NCI-H2029 (cell line): ENCODE data around the gene SEC24B.
"Not testable (repeated sequence)": the region's sequence is repeated elsewhere in the genome, so short reads cannot be mapped to it uniquely, and the experiment has no call there.

Experiments
- DNase-seq: peaks from one replicate; lab custom pipeline; 2025; lab: John Stamatoyannopoulos, UW

Gene SEC24B

DNA sequence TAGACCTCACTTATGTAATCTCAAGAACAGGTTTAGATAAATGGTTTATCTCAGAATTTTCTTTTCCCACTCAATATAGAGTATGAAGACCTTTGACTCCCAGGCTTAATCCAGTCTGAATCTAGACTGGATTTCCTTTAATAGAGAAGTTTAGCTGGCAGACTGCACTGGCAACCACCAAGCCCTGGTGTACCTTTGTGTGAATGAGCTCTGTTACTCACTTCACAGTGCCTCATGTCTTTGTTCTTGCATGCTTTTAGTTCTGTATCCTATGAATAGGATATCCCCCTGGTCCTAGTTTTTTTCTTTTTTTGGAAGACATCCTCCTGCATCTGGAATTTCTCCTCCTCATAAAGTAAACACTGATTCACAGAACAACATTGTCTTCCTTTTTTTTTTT, 73.3 kb downstream of the SEC24B start:
- no peak for DNase-seq

DNA sequence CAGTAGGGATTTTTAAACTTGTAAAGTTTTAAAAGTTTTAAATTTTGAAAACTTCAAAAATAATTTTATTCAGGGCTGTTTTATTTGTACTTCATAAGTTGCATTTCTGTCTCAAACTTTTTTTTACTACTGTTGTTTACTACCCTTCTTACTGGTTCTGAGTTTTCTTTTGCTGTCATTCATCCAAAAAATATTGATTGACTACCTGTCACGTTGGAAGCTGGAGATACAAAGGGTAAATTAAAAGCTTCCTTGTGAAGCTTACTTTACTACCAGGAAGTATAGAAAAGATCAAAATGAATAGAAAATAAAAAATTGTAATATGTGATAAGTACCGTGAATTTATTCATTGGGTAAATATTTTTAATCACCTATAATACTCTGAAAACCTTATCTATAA, 77.1 kb downstream of the SEC24B start:
- DNase-seq = no peak

- DNase-seq = no peak
These were observed 77.8 kb downstream of the SEC24B start for GRCh38 chr4:109511414-109511813.

DNA sequence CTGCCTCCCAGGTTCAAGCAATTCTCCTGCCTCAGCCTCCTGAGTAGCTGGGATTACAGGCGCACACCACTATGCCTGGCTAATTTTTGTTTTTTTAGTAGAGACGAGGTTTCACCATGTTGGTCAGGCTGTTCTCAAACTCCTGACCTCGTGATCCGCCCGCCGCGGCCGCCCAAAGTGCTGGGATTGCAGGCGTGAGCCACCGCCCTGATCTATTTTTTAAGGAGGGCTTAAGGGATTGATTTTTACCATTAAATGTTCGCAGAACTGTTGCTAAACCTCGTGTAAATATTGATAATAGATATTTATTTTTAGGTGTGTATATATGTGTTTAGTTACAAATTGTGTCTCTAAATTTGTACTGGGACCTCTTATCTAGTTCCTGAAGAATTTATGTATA, 79.8 kb downstream of the SEC24B start:
- not testable (repeated sequence) for DNase-seq

DNA sequence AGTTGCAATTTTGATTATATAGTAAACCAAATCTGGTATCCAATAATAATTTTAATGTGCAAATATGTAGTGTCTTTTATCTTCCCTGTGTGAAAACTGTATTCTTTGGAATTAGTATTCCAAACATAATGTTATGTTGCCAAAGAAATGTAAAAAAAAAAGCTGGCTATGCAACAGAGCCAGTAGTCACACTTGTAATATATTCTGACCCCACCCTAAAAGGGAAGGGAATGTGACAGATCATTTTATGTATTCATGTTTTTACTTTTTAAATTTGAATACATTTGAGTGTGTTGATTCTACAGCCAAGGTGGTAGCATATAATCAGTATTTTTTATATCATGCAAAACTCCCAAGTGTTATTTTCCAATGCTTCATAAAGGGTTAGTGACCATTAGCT, 98.6 kb downstream of the SEC24B start:
- no peak for DNase-seq

DNA sequence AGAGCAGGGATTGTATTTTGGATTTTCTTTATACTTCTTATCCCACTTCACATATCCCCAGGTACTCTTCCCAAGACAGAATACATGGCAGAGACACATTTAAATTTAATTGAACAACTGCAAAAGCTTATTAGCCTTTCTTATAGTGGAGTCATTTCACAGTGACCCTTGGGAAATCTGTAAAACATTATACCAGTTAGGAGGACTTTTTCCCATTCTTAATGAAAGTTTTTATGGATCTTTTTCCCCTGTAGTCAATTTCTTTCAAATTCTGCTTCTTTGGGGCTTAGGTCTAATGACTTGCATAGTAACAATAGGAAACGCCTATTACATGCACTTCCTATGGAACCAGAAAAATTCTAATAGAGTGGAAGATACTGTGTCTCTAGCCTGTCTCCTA, 111.8 kb downstream of the SEC24B start:
- no peak for DNase-seq

DNA sequence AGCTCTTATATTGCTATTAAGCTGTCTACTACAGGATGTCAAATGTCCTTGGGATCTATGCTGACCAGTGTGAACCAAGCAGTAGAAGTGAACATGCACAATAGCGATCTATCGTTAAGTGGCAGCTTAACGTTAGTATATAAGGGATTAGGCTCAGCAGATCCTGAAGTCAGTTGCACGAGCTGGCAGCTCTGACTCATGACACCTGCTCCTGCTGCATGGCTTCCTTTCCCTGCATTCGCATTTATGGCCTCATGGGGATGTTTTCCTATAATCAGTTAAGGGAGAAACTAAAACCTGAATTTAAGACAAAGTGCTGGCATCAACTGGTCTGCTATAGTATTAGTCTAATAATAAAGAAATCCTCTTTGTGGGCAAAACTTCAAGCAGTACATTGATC, 113.8 kb downstream of the SEC24B start:
- no peak for DNase-seq

GRCh38 chr4:109548655-109549054, 115.0 kb downstream of the SEC24B start:
- no peak for DNase-seq

- no peak for DNase-seq
These were observed 118.6 kb downstream of the SEC24B start for GRCh38 chr4:109552237-109552636.

GRCh38 chr4:109553130-109553529, 119.5 kb downstream of the SEC24B start:
- no peak for DNase-seq

- no peak for DNase-seq
These were observed 121.4 kb downstream of the SEC24B start for GRCh38 chr4:109554971-109555370.

DNA sequence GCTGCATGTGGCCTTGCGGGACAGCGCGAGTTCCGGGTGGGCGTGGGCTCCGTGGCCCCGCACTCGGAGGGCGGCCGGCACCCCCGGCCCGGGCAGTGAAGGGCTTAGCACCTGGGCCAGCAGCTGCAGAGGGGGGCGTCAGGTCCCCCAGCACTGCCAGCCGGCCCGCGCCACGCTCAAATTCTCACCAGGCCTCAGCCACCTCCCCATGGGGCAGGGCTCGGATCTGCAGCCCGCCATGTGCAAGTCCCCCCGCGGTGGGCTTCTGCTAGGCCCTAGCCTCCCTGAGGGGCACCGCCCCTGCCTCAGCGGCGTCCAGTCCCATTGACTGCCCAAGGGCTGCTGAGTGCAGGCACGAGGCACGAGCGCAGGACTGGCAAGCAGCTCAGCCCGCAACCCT, 123.8 kb downstream of the SEC24B start:
- DNase-seq = no peak

GRCh38 chr4:109558095-109558494, 124.5 kb downstream of the SEC24B start:
- not testable (repeated sequence) for DNase-seq

GRCh38 chr4:109559625-109559982, 126.0 kb downstream of the SEC24B start:
- DNase-seq = no peak

DNA sequence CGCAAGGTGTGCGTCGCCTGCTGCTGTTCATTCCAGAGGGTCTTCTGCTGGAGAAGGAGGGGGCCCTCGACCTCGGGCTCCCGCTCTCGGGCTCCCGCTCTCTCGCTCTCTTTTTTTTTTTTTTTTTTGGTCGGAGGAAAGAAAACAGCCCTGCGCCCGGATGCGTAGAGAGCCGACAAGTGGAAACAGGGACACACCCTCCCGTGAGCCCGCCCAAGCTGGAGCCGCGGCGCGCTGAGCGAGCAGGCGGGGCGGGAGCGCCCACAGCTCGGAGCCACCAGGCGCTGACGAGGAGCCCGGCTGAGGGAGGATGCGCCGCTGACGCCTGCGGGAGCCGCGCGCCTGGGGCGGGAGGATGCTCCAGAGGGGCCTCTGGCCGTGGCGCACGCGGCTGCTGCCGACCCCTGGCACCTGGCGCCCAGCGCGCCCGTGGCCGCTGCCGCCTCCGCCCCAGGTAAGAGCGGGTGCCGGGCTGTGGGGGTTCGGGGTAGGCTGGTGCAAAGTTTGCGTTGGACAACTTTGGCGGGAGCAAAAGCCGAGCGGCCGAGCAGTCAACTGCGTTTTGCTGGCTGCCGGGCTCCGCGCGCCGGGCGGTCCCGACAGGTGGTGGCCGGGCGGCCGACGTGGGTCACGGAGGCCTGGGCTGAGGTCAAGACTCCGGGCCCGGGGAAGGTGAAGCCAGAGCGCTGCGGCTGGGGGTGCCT, 126.5 kb downstream of the SEC24B start, which contains the start of gene MCUB:
Gene MCUB, plus strand, starts transcription at position 264 of the 704 bp plus-strand sequence. Its CDS starts 92 bp downstream, at position 356.
- DNase-seq = peak; percentile 49

DNA sequence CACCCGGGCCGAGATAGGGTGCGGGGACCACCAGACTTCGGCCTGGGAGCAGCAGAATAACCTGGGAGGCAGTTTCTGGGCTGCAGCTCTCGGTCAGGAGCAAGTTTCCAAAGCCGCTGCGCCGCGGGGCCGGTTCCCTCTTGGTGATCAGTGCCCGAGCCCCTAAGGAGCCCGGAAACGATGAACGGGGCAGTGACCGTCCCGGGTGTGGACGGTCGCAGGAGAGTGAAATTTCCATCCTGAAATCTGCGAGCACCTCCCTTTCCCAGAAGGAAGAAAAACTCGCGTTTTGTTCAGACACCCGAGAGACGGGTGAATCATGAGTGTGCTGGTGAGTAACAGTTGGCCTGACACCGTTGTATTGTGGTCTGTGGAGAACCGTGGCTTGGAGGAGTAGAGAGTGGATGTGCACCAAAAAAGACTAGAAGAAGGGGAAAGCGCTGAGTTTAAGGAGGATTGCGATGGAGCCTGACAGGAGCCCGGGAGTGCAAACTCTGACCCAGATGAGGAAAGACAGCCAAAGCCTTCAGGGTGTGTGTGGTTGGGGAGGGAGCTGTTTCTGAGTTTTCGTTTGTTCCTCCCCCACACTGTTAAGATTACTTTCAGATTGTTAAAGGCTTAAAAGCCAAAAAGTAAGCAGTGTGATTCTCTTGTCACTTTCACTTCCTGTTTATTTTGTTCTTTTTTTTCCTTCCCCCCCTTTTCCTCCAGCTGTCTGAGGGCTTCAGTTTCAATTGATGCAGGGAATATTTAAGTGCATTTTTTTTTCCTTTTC, 127.3 kb downstream of the SEC24B start:
- no peak for DNase-seq

GRCh38 chr4:109562457-109563239, 129.0 kb downstream of the SEC24B start:
- DNase-seq = no peak

- DNase-seq = no peak
These were observed 137.9 kb downstream of the SEC24B start for GRCh38 chr4:109571494-109571893.

GRCh38 chr4:109572154-109572553, 138.5 kb downstream of the SEC24B start:
- no peak for DNase-seq

DNA sequence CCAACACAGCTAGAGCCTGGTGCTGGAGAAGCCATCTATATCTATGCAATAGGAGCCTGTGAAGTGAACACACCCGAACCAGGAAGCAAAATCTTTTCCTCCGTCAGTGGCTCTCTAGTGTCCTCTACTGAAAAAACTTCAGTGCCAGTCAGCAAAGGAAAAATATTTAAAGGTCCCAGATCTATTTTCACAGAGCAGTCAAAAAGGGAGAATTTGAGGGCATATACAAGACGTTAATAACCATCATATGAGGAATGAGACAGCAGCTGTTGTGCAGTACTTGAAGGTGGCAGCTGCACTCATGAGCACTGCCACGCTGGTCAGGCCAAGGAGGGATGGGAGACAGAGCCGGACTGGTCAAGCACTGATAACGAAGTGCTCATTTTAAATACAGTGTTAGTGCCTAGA, 140.8 kb downstream of the SEC24B start:
- DNase-seq = no peak

DNA sequence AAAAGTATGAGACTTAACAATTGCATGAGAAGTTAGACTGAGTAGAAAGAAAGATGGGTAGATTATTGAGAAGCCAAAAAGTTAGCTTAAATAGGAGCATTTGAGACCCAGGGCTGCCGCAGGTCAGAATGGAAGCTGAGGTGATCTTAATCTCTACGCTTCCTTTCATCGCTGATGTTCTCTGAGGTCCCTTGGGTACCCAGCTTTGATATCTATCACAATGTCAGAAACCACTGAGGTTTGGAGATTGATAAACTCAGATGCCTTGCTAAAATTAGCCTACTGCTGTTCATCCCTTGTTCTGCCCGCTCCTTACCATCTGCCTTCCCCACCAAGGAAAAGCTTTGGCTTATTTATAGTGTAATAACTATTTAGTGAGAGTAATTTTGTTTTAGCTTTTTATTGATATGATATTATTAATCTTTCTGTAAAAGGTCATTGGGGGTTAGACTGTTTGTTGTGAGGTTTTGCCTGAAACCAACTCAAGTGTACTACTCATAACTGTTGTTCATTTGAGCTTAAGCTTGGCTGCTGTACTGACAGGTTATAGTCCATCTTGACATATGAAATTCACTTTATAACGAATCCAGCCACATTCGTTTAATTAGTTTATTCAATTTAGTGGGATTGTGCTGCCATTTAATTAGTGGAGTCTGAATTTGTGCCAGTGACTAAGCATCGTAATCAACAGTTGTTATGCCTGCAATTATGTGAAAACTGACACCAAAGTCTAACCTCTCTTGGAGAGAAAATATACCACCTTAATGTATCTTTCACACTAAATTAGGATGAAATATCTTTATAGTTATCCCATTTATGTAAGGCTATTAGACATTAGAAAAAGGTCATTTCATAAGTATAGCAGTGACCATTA, 141.6 kb downstream of the SEC24B start:
- no peak for DNase-seq

DNA sequence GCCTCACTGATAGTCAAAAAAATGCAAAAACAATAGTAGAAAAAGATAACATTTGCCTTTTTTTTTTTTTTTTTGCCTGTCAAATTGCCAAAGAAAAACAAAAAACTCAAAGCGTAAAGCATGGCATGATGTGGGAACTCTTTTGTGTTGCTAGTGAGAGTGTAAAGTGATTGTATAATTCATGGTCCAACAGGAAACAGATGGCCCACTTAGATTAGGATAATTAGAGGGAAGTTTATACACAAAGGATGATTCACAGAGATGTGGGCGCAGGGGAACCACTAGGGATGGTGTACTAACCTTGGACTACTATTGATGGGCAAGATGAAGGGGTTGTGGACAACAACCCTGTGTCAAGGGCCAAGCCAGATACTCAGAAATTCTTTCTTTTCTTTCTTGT, 142.8 kb downstream of the SEC24B start:
- DNase-seq = no peak
